ENCODE data around the gene DAZ2.
"Not testable (repeated sequence)": the region's sequence is repeated elsewhere in the genome, so short reads cannot be mapped to it uniquely, and the experiment has no call there.

The DAZ2 gene

GRCh38 chrY:23219233-23219632 lies at the start of gene DAZ2:
TSS of gene DAZ2 (plus strand) at chrY:23219533. CDS start at chrY:23219741, 208 bp downstream.
- DNase-seq = not testable (repeated sequence)

GRCh38 chrY:23198908-23199307 lies 20.4 kb upstream of the DAZ2 start, which contains the start of gene DAZ1:
TSS of gene DAZ1 (minus strand) at chrY:23199008. CDS start at chrY:23198800, 208 bp downstream.
- not testable (repeated sequence) for DNase-seq

GRCh38 chrY:23207455-23207854 lies 11.9 kb upstream of the DAZ2 start:
- not testable (repeated sequence) for DNase-seq

GRCh38 chrY:23209802-23210495 lies 9.4 kb upstream of the DAZ2 start:
- DNase-seq = not testable (repeated sequence)

GRCh38 chrY:23210681-23211080 lies 8.7 kb upstream of the DAZ2 start:
- not testable (repeated sequence) for DNase-seq

Data from left hindlimb (tissue), 1 donor.